ENCODE measurements around the gene BCL2L1. TPM values are rescaled to one million over a fixed set of nuclear protein-coding genes. Genes with fewer than 3 reads are reported as not detected.
"Not testable (repeated sequence)": the region's sequence is repeated elsewhere in the genome, so short reads cannot be mapped to it uniquely, and the experiment has no call there.

Gene BCL2L1
- total RNA-seq, 2 donors from 2014 or later = 140 to 325 TPM

DNA sequence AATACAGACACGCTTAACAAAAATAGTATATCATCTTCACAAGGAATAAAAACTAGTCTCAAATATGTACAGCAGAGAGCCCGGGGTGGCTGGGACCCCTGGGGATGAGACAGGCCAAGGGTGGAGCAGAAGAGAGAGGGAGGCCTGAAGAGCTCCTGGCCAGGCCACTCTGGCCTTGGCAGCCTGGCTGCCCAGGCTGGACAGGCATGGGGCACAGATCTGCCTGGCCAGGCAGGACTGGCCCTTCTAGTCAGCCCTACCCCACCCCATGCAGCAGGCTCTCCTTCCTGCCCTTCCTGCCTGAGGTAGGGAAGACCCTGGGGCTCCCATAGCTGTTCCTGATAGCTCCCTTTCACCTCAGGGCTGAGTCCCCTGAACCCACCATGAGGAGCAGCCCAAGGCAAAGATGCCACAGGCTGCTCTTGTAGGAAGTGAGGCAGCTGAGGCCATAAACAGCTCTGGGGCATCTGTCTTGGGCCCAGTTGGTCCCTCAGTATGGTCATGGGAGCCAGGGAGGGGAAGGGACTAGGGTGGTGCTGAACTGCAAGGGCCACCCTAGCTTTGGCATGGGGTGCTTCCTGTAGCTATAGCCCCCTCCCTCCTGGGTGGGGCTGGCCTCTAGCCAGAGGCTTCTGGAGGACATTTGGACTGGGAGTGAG lies 57.8 kb downstream of the BCL2L1 start:
- H3K4me3 Mint-ChIP-seq = peak overlapping the region; percentile 60
- H3K36me3 Mint-ChIP-seq = no peaks in the 10 kb centered on the region
- H3K27ac Mint-ChIP-seq = peak overlapping the region; percentile 99 to 100
- no peaks in the 10 kb centered on the region for H3K27me3 Mint-ChIP-seq
- DNase-seq (ENCODE audit: low spot score) (no peak), ATAC-seq (no peak)
- H3K9me3 Mint-ChIP-seq = no peaks in the 10 kb centered on the region
- peaks cover 83 to 84% of the 10 kb centered on the region in 2 donors for H3K4me1 Mint-ChIP-seq (ENCODE audit: low read depth in 2 of 2)

GRCh38 chr20:31663838-31664695 lies 58.6 kb downstream of the BCL2L1 start:
- no peak for DNase-seq (ENCODE audit: low spot score)
- Mint-ChIP-seq H3K4me3 (peak overlapping the region; percentile 60), H3K4me1 (ENCODE audit: low read depth in 2 of 2) (peaks cover 75 to 76% of the 10 kb centered on the region in 2 donors), H3K27ac (peak overlapping the region; percentile 99 to 100), H3K36me3 (no peaks in the 10 kb centered on the region), H3K27me3 (no peaks in the 10 kb centered on the region), H3K9me3 (no peaks in the 10 kb centered on the region)
- peak; percentile 25 to 52 for ATAC-seq

DNA sequence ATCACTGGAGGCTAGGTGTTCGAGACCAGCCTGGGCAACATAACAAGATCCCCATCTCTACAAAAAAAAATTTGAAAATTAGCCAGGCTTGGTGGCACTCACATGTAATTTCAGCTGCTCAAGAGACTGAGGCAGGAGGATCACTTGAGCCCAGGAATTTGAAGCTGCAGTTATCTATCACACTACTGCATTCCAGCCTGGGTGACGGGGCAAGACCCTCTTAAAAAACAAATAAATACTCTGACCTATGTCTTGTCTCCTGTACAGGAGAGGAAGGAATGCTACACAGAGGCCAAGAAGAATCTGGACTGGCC lies 59.2 kb downstream of the BCL2L1 start:
- Mint-ChIP-seq H3K4me3 (peak overlapping the region; percentile 60), H3K9me3 (no peaks in the 10 kb centered on the region), H3K4me1 (ENCODE audit: low read depth in 2 of 2) (peaks cover 75 to 77% of the 10 kb centered on the region in 2 donors), H3K27ac (peak overlapping the region; percentile 99 to 100), H3K36me3 (no peaks in the 10 kb centered on the region), H3K27me3 (no peaks in the 10 kb centered on the region)
- DNase-seq (ENCODE audit: low spot score) = no peak
- ATAC-seq = no peak

- H3K36me3 Mint-ChIP-seq = no peaks in the 10 kb centered on the region
- H3K27me3 Mint-ChIP-seq = no peaks in the 10 kb centered on the region
- H3K4me3 Mint-ChIP-seq = peak overlapping the region; percentile 84
- H3K9me3 Mint-ChIP-seq = no peaks in the 10 kb centered on the region
- DNase-seq (ENCODE audit: low spot score) (no peak), ATAC-seq (no peak)
- H3K27ac Mint-ChIP-seq = peak overlapping the region; percentile 81 to 96
- H3K4me1 Mint-ChIP-seq (ENCODE audit: low read depth in 2 of 2) = peaks cover 65 to 69% of the 10 kb centered on the region in 2 donors
These were observed 60.3 kb downstream of the BCL2L1 start for GRCh38 chr20:31662372-31662854.

- peak overlapping the region; percentile 81 to 96 for H3K27ac Mint-ChIP-seq
- peaks cover 59 to 62% of the 10 kb centered on the region in 2 donors for H3K4me1 Mint-ChIP-seq (ENCODE audit: low read depth in 2 of 2)
- peak; percentile 75 for DNase-seq (ENCODE audit: low spot score)
- peak overlapping the region; percentile 84 for H3K4me3 Mint-ChIP-seq
- H3K36me3 Mint-ChIP-seq = no peaks in the 10 kb centered on the region
- no peaks in the 10 kb centered on the region for H3K9me3 Mint-ChIP-seq
- H3K27me3 Mint-ChIP-seq = no peaks in the 10 kb centered on the region
- peak; percentile 86 to 88 for ATAC-seq
These were observed 60.9 kb downstream of the BCL2L1 start for GRCh38 chr20:31661625-31662371.

DNA sequence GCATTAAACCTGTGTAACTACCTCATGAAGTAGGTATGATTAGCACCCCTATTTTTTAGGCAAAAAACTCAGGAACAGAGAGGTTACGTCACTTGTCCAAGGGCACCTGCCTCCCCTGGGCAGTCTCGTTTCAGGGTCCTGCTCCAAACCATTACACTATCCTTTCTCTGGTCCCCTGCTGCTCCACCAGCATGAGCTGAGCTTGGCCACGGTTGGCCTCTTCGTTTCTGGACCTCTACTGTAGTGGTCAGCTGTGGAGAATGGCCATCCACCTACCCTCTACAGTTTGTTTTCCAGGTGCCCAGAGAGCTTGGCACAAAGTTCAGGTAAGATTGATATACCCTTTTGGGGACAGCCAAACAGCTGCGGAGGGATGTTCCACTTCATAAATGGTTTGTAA lies 68.1 kb downstream of the BCL2L1 start:
- peak; percentile 13 to 29 for ATAC-seq
- H3K4me3 Mint-ChIP-seq = no peak overlapping the region

DNA sequence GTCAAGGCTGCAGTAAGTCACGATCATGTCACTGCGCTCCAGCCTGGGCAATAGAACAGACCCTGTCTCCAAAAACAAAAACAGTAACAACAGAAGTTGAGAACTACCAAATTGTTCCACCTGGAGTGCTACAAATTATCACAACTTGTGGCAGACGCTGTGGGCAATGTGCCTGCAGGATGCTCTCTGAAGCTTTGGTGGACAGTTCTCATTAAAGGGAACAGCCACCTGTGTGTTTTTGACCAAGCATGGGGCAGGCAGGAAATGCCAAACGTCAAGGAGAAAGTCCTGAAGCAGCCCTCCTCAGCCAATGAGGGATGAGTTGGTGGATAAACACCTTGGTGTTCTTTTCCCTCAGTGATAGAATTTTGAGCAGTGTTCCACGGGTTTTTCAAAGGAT lies 69.1 kb downstream of the BCL2L1 start:
- no peak overlapping the region for H3K27ac Mint-ChIP-seq
- H3K27me3 Mint-ChIP-seq = peaks cover 2 to 8% of the 10 kb centered on the region in 2 donors
- no peaks in the 10 kb centered on the region for H3K9me3 Mint-ChIP-seq
- no peak for ATAC-seq
- H3K4me1 Mint-ChIP-seq (ENCODE audit: low read depth in 2 of 2) = peaks cover 0 to 4% of the 10 kb centered on the region in 2 donors
- H3K4me3 Mint-ChIP-seq = no peak overlapping the region
- H3K36me3 Mint-ChIP-seq = no peaks in the 10 kb centered on the region
- DNase-seq (ENCODE audit: low spot score) = no peak

More for the DNA sequence above, 68.1 kb downstream of the BCL2L1 start:
- Mint-ChIP-seq H3K27ac (no peak overlapping the region), H3K9me3 (no peaks in the 10 kb centered on the region), H3K36me3 (no peaks in the 10 kb centered on the region), H3K27me3 (peaks cover 2 to 8% of the 10 kb centered on the region in 2 donors), H3K4me1 (ENCODE audit: low read depth in 2 of 2) (peaks cover 0 to 6% of the 10 kb centered on the region in 2 donors)
- DNase-seq (ENCODE audit: low spot score) = no peak

DNA sequence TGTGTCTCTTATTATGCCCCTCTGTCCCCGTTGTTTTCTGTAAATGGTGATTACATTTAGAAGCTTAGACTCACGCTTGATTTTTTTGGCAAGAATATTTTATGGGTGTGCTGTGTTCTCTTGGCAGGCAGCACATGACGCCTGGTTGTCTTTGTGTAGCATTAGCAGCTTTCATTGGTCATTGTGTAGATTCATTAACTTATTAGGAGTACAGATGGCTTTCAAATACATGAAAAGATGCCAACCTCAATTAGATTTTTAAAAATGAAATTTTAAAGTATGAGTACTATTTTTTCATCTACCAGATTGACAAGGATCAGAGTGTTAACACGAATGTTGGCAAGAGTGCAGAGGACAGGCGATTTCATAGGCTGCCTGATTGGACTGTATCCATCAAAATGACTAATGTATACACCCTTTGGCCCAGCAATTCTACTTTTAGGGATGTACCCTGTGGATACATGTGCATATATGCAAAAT lies 69.7 kb downstream of the BCL2L1 start:
- Mint-ChIP-seq H3K27me3 (peaks cover 2 to 8% of the 10 kb centered on the region in 2 donors), H3K36me3 (no peaks in the 10 kb centered on the region), H3K4me1 (ENCODE audit: low read depth in 2 of 2) (peaks cover 0 to 4% of the 10 kb centered on the region in 2 donors), H3K9me3 (no peaks in the 10 kb centered on the region), H3K27ac (no peak overlapping the region), H3K4me3 (no peak overlapping the region)
- DNase-seq (ENCODE audit: low spot score) = no peak
- ATAC-seq = no peak

GRCh38 chr20:31648104-31648503 lies 74.6 kb downstream of the BCL2L1 start:
- DNase-seq (ENCODE audit: low spot score); H3K36me3 Mint-ChIP-seq; H3K9me3 Mint-ChIP-seq; H3K4me3 Mint-ChIP-seq; H3K4me1 Mint-ChIP-seq (ENCODE audit: low read depth in 2 of 2); ATAC-seq: not testable (repeated sequence)
- Mint-ChIP-seq H3K27me3 (peaks cover 9 to 22% of the 10 kb centered on the region in 2 donors), H3K27ac (peak overlapping the region in 1 of 2 donors; percentile 39)

GRCh38 chr20:31644701-31645100 lies 78.0 kb downstream of the BCL2L1 start:
- H3K4me1 Mint-ChIP-seq (ENCODE audit: low read depth in 2 of 2) = peaks cover 8 to 15% of the 10 kb centered on the region in 2 donors
- no peaks in the 10 kb centered on the region for H3K36me3 Mint-ChIP-seq
- H3K9me3 Mint-ChIP-seq = no peaks in the 10 kb centered on the region
- H3K4me3 Mint-ChIP-seq = no peak overlapping the region
- H3K27ac Mint-ChIP-seq = no peak overlapping the region
- H3K27me3 Mint-ChIP-seq = peaks cover 24 to 36% of the 10 kb centered on the region in 2 donors
- ATAC-seq = no peak
- DNase-seq (ENCODE audit: low spot score) = no peak

GRCh38 chr20:31643522-31643921 lies 79.1 kb downstream of the BCL2L1 start:
- ATAC-seq (no peak), DNase-seq (ENCODE audit: low spot score) (no peak)
- H3K4me3 Mint-ChIP-seq = no peak overlapping the region
- H3K27me3 Mint-ChIP-seq = peaks cover 24 to 36% of the 10 kb centered on the region in 2 donors
- no peaks in the 10 kb centered on the region for H3K36me3 Mint-ChIP-seq
- H3K27ac Mint-ChIP-seq = peak overlapping the region in 1 of 2 donors; percentile 29
- H3K4me1 Mint-ChIP-seq (ENCODE audit: low read depth in 2 of 2) = peaks cover 8 to 15% of the 10 kb centered on the region in 2 donors
- no peaks in the 10 kb centered on the region for H3K9me3 Mint-ChIP-seq

GRCh38 chr20:31642837-31643236 lies 79.8 kb downstream of the BCL2L1 start:
- Mint-ChIP-seq H3K9me3 (no peaks in the 10 kb centered on the region), H3K27ac (peak overlapping the region; percentile 29 to 38), H3K4me1 (ENCODE audit: low read depth in 2 of 2) (peaks cover 8 to 15% of the 10 kb centered on the region in 2 donors), H3K36me3 (no peaks in the 10 kb centered on the region), H3K27me3 (peaks cover 24 to 36% of the 10 kb centered on the region in 2 donors), H3K4me3 (peak overlapping the region; percentile 40)
- ATAC-seq (peak in 1 of 2 donors; percentile 62), DNase-seq (ENCODE audit: low spot score) (no peak)

GRCh38 chr20:31641391-31641790 lies 81.3 kb downstream of the BCL2L1 start:
- Mint-ChIP-seq H3K4me1 (ENCODE audit: low read depth in 2 of 2) (peaks cover 8 to 15% of the 10 kb centered on the region in 2 donors), H3K27me3 (peaks cover 24 to 36% of the 10 kb centered on the region in 2 donors), H3K9me3 (no peaks in the 10 kb centered on the region), H3K4me3 (no peak overlapping the region), H3K36me3 (no peaks in the 10 kb centered on the region), H3K27ac (no peak overlapping the region)
- DNase-seq (ENCODE audit: low spot score) (no peak), ATAC-seq (peak; percentile 54 to 70)
